B cell (primary cell): ENCODE results near the gene KBTBD3. TPM values are rescaled to one million over a fixed set of nuclear protein-coding genes. Genes with fewer than 3 reads are reported as not detected.

Source experiments
- ATAC-seq: fragments of 200-7000 bp; cut with Tn5 transposase; one replicate; pipeline ENCODE4 v1.10.0; 2021; ENCODE audit warnings: low read depth, mild to moderate bottlenecking, moderate number of reproducible peaks, moderate library complexity
- CTCF ChIA-PET: fragments of 350-600 bp; sonication (Branson Sonifier 250); formaldehyde crosslinking; loops from one replicate; lab custom pipeline; 2021; ENCODE audit warnings: antibody characterized with exemption, inconsistent platforms; lab: Charles Lee
- POLR2A ChIA-PET: fragments of 350-600 bp; sonication (Branson Sonifier 250); formaldehyde crosslinking; loops from one replicate; lab custom pipeline; 2021; ENCODE audit warnings: antibody characterized with exemption; lab: Charles Lee
- DNase-seq: peaks from one replicate; pipeline ENCODE4 v3.0.0; 2013
- H2AFZ ChIP-seq: 2 replicates; pipeline ENCODE4 v1.6.1; 2012; ENCODE audit warnings: mild to moderate bottlenecking, low read depth, low read length; ENCODE audit not compliant: insufficient read depth, poor library complexity, severe bottlenecking
- H3K27ac ChIP-seq, 2 donors: 1 replicate in 1 of 2; 2 replicates in 1 of 2; pipeline ENCODE4 v1.5.1; 2012 to 2013; ENCODE audit warnings: low read length in 2 of 2, mild to moderate bottlenecking in 2 of 2, moderate library complexity in 1 of 2
- H3K27me3 ChIP-seq, 4 experiments: fragments of 200-600 bp in 1 of 4; sonication (generic) in 1 of 4; replicated peaks in 1 of 4; 1 replicate in 2 of 4; 2 replicates in 2 of 4; pipeline versions ENCODE4 v1.6.1 to v1.7.0; 2013 to 2016; ENCODE audit warnings: low read length in 3 of 4, mild to moderate bottlenecking in 2 of 4, mixed read lengths in 1 of 4, moderate library complexity in 1 of 4; ENCODE audit not compliant: insufficient read depth in 4 of 4, control insufficient read depth in 3 of 4; ENCODE audit errors: control extremely low read depth in 1 of 4
- H3K36me3 ChIP-seq, 2 experiments: replicated peaks in 1 of 2; 1 replicate in 1 of 2; 2 replicates in 1 of 2; pipeline versions ENCODE4 v1.6.1 to v1.7.1; 2013; ENCODE audit warnings: low read length in 1 of 2; ENCODE audit not compliant: insufficient read depth in 2 of 2, control insufficient read depth in 1 of 2; ENCODE audit errors: control extremely low read depth in 1 of 2, extremely low read depth in 1 of 2
- H3K4me1 ChIP-seq, 2 donors: fragments of 200-600 bp in 1 of 2; sonication (generic) in 1 of 2; 1 replicate in 1 of 2; 2 replicates in 1 of 2; pipeline versions ENCODE4 v1.5.1 to v1.6.1; 2013 to 2017; ENCODE audit warnings: low read length in 2 of 2; ENCODE audit not compliant: control insufficient read depth in 2 of 2, insufficient read depth in 2 of 2
- H3K4me2 ChIP-seq: replicated peaks from 2 replicates; pipeline ENCODE3; 2012; ENCODE audit warnings: mild to moderate bottlenecking, low read depth, low read length; ENCODE audit not compliant: poor library complexity, severe bottlenecking
- H3K4me3 ChIP-seq, 5 experiments: fragments of 200-600 bp in 1 of 5; sonication (generic) in 1 of 5; 1 replicate in 3 of 5; 2 replicates in 2 of 5; pipeline versions ENCODE4 v1.5.1 to v1.7.0; 2011 to 2016; ENCODE audit warnings: low read length in 4 of 5, mild to moderate bottlenecking in 4 of 5, low read depth in 2 of 5, control low read depth in 1 of 5, moderate library complexity in 1 of 5; ENCODE audit not compliant: insufficient read depth in 1 of 5; ENCODE audit errors: control extremely low read depth in 1 of 5, extremely low read depth in 1 of 5
- H3K79me2 ChIP-seq: fragments of 200-600 bp; sonication (generic); one replicate; pipeline ENCODE4 v1.6.0; 2016; ENCODE audit warnings: low read length; ENCODE audit not compliant: control insufficient read depth, insufficient read depth
- H3K9ac ChIP-seq: fragments of 200-600 bp; sonication (generic); 2 replicates; pipeline ENCODE4 v1.6.1; 2017; ENCODE audit warnings: mild to moderate bottlenecking, low read length, moderate library complexity
- H3K9me3 ChIP-seq, 3 donors: one replicate each; pipeline versions ENCODE4 v1.6.1 to v1.7.1; 2013; ENCODE audit warnings: low read length in 2 of 3; ENCODE audit not compliant: control insufficient read depth in 2 of 3, insufficient read depth in 1 of 3; ENCODE audit errors: control extremely low read depth in 1 of 3
- H4K20me1 ChIP-seq: 2 replicates; pipeline ENCODE4 v1.6.0; 2012; ENCODE audit warnings: mild to moderate bottlenecking, low read length; ENCODE audit not compliant: insufficient read depth, control insufficient read depth, poor library complexity, severe bottlenecking
- H3K27ac Mint-ChIP-seq: one replicate; pipeline ENCODE4 v1.8.0; 2021; ENCODE audit warnings: mixed read lengths
- H3K27me3 Mint-ChIP-seq: one replicate; pipeline ENCODE4 v1.8.0; 2021; ENCODE audit warnings: mixed read lengths
- H3K4me1 Mint-ChIP-seq: one replicate; pipeline ENCODE4 v1.8.0; 2021; ENCODE audit warnings: mixed read lengths
- H3K4me3 Mint-ChIP-seq: one replicate; pipeline ENCODE4 v1.8.0; 2021; ENCODE audit warnings: mixed read lengths
- H3K9me3 Mint-ChIP-seq: one replicate; pipeline ENCODE4 v1.8.0; 2022; ENCODE audit warnings: mixed read lengths; ENCODE audit not compliant: insufficient read depth
- EZH2 ChIP-seq: IDR thresholded peaks from 2 replicates; pipeline ENCODE4 v1.6.1; 2012; ENCODE audit warnings: borderline replicate concordance, low read depth, mild to moderate bottlenecking, moderate library complexity, low read length; ENCODE audit not compliant: insufficient read depth, poor library complexity, severe bottlenecking
- WGBS: methylation state at CpG from one replicate; pipeline ENCODE4 v1.1.5; 2013; ENCODE audit warnings: missing lambda C conversion rate; ENCODE audit not compliant: insufficient coverage; 5-methylcytosine and 5-hydroxymethylcytosine counted together
- intact Hi-C: fragments of 100-400 bp; cut with micrococcal nuclease; formaldehyde crosslinking; loops from one replicate; pipeline ENCODE4 v1.10.0; 2022
- polyA plus RNA-seq: library from polyadenylated mRNA; depleted of rRNA; stranded (reverse); fragments of >200 nt; gene quantifications from 2 replicates; pipeline ENCODE4 v1.2.3, GENCODE V29; 2012
- total RNA-seq, 2 donors: library from RNA; stranded (reverse); fragments of 120-200 nt in 1 of 2; gene quantifications; 1 replicate in 1 of 2; 2 replicates in 1 of 2; pipeline versions ENCODE4 v1.2.3 to v1.2.4, GENCODE V29; 2013 to 2022
- TF ChIP-seq, protein P1 (sequence below): fragments of 200-600 bp; IDR thresholded peaks from one replicate; pipeline ENCODE4 v1.8.0; 2022; ENCODE audit warnings: antibody characterized with exemption, mild to moderate bottlenecking

The KBTBD3 gene
- total and polyA plus RNA-seq, 2 donors (not counting 1 experiment from before 2014, with no cell fraction given), result 1.8 to 15.5 TPM

DNA sequence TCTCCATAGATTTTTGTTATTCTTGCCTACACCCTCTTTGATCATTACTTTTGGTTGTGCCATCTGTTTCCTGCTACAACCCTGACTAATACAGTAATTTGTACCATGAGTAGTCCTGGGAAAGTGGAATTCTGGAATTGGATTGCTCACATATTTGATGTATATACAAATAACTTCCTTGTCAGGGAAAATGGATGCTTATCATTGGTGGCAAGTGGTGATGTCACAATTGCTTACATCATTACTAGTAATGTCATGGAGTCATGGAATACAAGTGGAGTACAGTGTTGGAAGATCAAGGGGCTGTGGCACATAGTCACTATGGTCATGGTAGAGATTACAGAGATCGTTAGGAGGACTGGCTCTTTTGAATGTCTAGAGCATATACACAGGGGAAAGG is 24.7 kb upstream of the KBTBD3 start:
- DNase-seq (no peak), ATAC-seq (no peak)
- no CpG with 5 or more reads among the region's 1 CpG for whole genome bisulfite sequencing
- H3K4me1 ChIP-seq, result no peaks in the 10 kb centered on the region
- H4K20me1 ChIP-seq, result no peaks in the 10 kb centered on the region
- no peak overlapping the region for H3K27ac ChIP-seq
- no peaks in the 10 kb centered on the region for H3K4me1 Mint-ChIP-seq
- no peaks in the 10 kb centered on the region for H3K27me3 Mint-ChIP-seq
- H3K27me3 ChIP-seq, result no peaks in the 10 kb centered on the region
- no peaks in the 10 kb centered on the region for H3K9me3 Mint-ChIP-seq
- no peak overlapping the region for H3K9ac ChIP-seq
- CTCF ChIA-PET, result no interaction called here
- H3K4me3 Mint-ChIP-seq, result no peak overlapping the region
- H3K36me3 ChIP-seq, result peaks cover 0 to 16% of the 10 kb centered on the region in 2 experiments
- H3K27ac Mint-ChIP-seq, result no peak overlapping the region
- intact Hi-C loops, result no loop called here
- no peak overlapping the region for H2AFZ ChIP-seq
- no peaks in the 10 kb centered on the region for H3K9me3 ChIP-seq
- no peaks in the 10 kb centered on the region for H3K79me2 ChIP-seq
- POLR2A ChIA-PET, result no interaction called here
- TF ChIP-seq, protein P1, sequence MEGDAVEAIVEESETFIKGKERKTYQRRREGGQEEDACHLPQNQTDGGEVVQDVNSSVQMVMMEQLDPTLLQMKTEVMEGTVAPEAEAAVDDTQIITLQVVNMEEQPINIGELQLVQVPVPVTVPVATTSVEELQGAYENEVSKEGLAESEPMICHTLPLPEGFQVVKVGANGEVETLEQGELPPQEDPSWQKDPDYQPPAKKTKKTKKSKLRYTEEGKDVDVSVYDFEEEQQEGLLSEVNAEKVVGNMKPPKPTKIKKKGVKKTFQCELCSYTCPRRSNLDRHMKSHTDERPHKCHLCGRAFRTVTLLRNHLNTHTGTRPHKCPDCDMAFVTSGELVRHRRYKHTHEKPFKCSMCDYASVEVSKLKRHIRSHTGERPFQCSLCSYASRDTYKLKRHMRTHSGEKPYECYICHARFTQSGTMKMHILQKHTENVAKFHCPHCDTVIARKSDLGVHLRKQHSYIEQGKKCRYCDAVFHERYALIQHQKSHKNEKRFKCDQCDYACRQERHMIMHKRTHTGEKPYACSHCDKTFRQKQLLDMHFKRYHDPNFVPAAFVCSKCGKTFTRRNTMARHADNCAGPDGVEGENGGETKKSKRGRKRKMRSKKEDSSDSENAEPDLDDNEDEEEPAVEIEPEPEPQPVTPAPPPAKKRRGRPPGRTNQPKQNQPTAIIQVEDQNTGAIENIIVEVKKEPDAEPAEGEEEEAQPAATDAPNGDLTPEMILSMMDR, result no peak
- TF ChIP-seq EZH2, result no peak
- H3K4me2 ChIP-seq, result no peak overlapping the region
- H3K4me3 ChIP-seq, result no peak overlapping the region

DNA sequence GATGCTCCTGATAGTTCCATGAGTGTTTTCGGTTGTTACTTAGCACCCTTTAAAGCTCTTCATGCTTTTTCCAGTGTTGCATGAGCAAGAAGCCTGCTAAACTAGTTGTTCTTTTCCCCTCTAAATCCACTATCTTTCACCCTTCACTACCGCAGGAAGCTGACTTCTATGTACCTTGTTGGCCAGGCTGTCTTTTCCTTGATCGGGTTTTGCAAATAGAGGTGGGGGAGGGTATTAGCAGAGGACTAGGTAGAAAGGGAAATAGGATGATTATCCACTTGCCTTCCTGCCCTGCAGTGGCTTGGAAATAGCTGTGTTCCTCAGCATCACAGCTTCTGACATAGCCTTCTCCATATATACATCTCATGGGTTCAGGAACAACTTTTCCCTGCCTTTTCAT is 24.2 kb upstream of the KBTBD3 start:
- H3K4me1 ChIP-seq, result no peaks in the 10 kb centered on the region
- no peaks in the 10 kb centered on the region for H3K4me1 Mint-ChIP-seq
- DNase-seq, result no peak
- H3K36me3 ChIP-seq, result peaks cover 0 to 20% of the 10 kb centered on the region in 2 experiments
- H3K4me2 ChIP-seq, result no peak overlapping the region
- H3K27me3 ChIP-seq, result no peaks in the 10 kb centered on the region
- no peaks in the 10 kb centered on the region for H3K27me3 Mint-ChIP-seq
- no peaks in the 10 kb centered on the region for H3K9me3 Mint-ChIP-seq
- no peak overlapping the region for H3K27ac Mint-ChIP-seq
- no peaks in the 10 kb centered on the region for H3K79me2 ChIP-seq
- H4K20me1 ChIP-seq, result no peaks in the 10 kb centered on the region
- H3K9ac ChIP-seq, result no peak overlapping the region
- TF ChIP-seq EZH2, result no peak
- TF ChIP-seq, protein P1, result no peak
- no peak overlapping the region for H3K4me3 ChIP-seq
- POLR2A ChIA-PET, result no interaction called here
- H3K4me3 Mint-ChIP-seq, result no peak overlapping the region
- WGBS, result 100% methylated on average over 1 of the region's 3 CpGs
- intact Hi-C loops, result no loop called here
- CTCF ChIA-PET, result no interaction called here
- ATAC-seq, result no peak
- no peak overlapping the region for H2AFZ ChIP-seq
- no peaks in the 10 kb centered on the region for H3K9me3 ChIP-seq
- H3K27ac ChIP-seq, result no peak overlapping the region
